Ishikawa (cell line): ENCODE measurements around the gene EXOC3L2.

Experiments
- CEBPB ChIP-seq: IDR thresholded peaks from 2 replicates; pipeline ENCODE4 v1.6.1; 2012
- EP300 ChIP-seq: IDR thresholded peaks from 2 replicates; pipeline ENCODE4 v1.6.1; 2012; ENCODE audit warnings: borderline replicate concordance
- FOXM1 ChIP-seq: IDR thresholded peaks from 2 replicates; pipeline ENCODE4 v1.6.1; 2012; ENCODE audit warnings: low read depth, borderline replicate concordance
- TAF1 ChIP-seq: IDR thresholded peaks from 2 replicates; pipeline ENCODE4 v1.6.1; 2012; ENCODE audit warnings: low read depth, mild to moderate bottlenecking
- ZBTB7A ChIP-seq: IDR thresholded peaks from 2 replicates; pipeline ENCODE4 v1.6.1; 2012; ENCODE audit warnings: low read depth

DNA sequence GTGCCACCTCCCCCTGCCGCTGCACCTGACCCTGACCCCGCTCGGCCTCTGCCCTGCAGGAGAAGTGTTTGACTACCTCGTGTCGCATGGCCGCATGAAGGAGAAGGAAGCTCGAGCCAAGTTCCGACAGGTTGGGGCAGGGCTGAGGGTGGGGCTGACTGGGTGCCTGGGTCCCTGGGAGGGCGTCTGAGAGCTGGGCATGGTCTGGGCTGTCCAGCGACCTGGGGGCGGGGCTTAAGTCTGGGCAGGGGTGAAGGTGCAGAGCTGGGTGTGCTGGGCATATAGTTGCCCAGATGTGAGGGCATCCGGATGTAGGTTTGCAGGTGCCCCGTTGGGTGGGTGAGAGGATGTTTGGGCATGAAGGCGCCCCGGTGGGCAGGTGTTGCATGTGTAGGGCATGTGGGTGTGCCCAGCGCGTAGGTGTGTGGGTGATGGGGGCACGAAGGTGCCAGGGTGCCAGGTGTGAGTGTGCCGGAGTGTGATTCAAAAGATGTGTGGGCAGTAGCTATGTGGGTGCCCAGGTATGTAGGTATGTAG is 19.6 kb upstream of the EXOC3L2 start:
- TF ChIP-seq EP300 (no peak), TAF1 (no peak), FOXM1 (no peak), ZBTB7A (no peak), CEBPB (no peak)
